Upper lobe of right lung (tissue), 1 donor: ENCODE data around the gene TTLL7. TPM values are rescaled to one million over a fixed set of nuclear protein-coding genes. Genes with fewer than 3 reads are reported as not detected.

Source experiments
- ATAC-seq: fragments of 200-7000 bp; cut with Tn5 transposase; one replicate; pipeline ENCODE4 v1.9.1; 2020; ENCODE audit warnings: mild to moderate bottlenecking, moderate library complexity
- DNase-seq: peaks from one replicate; pipeline ENCODE4 v3.0.0-alpha.2; 2020
- H3K27ac ChIP-seq: fragments of 200-600 bp; one replicate; pipeline ENCODE4 v1.8.0; 2022
- H3K27me3 ChIP-seq: fragments of 200-600 bp; one replicate; pipeline ENCODE4 v1.8.0; 2022; ENCODE audit warnings: mild to moderate bottlenecking
- H3K36me3 ChIP-seq: fragments of 200-600 bp; one replicate; pipeline ENCODE4 v1.8.0; 2022
- H3K4me1 ChIP-seq: fragments of 200-600 bp; one replicate; pipeline ENCODE4 v1.8.0; 2022
- H3K4me3 ChIP-seq: fragments of 200-600 bp; one replicate; pipeline ENCODE4 v1.8.0; 2022; ENCODE audit warnings: mild to moderate bottlenecking
- H3K9me3 ChIP-seq: fragments of 200-600 bp; one replicate; pipeline ENCODE4 v1.8.0; 2022
- CTCF ChIP-seq: fragments of 200-600 bp; IDR thresholded peaks from one replicate; pipeline ENCODE4 v1.8.0; 2022; ENCODE audit warnings: antibody characterized with exemption
- intact Hi-C: fragments of 100-400 bp; cut with DNase I; formaldehyde crosslinking; loops from one replicate; pipeline ENCODE4 v1.11.0; 2022
- total RNA-seq: library from RNA; stranded (reverse); fragmentation: NEBNext Ultra II Directional; extraction: Animal tissue kit (Norgen Biotek cat#: 25700); gene quantifications from one replicate; pipeline ENCODE4 v1.2.1, GENCODE V29; 2021
- donor health status: DM: no; HTN: yes; CAD: no; lungs with severe emphysema.

TTLL7 gene
- total RNA-seq, 1 donor from 2014 or later: 16.2 TPM

- ATAC-seq (no peak), DNase-seq (no peak)
- Histone ChIP-seq H3K9me3 (no peaks in the 10 kb centered on the region), H3K4me1 (no peaks in the 10 kb centered on the region), H3K27me3 (no peaks in the 10 kb centered on the region), H3K4me3 (no peak overlapping the region), H3K27ac (no peak overlapping the region), H3K36me3 (no peaks in the 10 kb centered on the region)
- intact Hi-C loops: no loop called here
- TF ChIP-seq CTCF: no peak
Observed at GRCh38 chr1:83839566-83840173, 159.3 kb downstream of the TTLL7 start.

DNA sequence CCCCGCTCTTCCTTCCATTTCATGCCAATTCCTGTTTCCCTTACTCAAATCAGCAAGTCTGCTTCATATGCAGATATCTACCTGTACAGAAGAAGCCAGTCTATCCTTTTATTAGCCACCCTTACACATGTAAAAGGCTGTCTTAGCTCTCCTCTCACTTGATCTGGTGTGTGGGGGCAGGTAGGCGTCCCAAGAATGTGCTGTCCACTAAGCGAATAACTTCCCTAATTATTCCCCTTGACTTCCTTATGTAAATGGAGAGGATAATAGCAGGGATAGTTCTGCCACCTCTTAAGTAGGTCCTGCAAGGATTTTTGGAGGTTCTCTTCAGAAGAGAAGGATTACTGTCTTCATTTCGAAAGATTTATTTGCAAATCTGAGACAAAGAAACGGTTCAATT, 160.4 kb downstream of the TTLL7 start:
- H3K27ac ChIP-seq: no peak overlapping the region
- no peak for TF ChIP-seq CTCF
- intact Hi-C loops: no loop called here
- H3K4me1 ChIP-seq: no peaks in the 10 kb centered on the region
- ATAC-seq (no peak), DNase-seq (no peak)
- H3K27me3 ChIP-seq: no peaks in the 10 kb centered on the region
- no peak overlapping the region for H3K4me3 ChIP-seq
- H3K9me3 ChIP-seq: no peaks in the 10 kb centered on the region
- H3K36me3 ChIP-seq: no peaks in the 10 kb centered on the region

DNA sequence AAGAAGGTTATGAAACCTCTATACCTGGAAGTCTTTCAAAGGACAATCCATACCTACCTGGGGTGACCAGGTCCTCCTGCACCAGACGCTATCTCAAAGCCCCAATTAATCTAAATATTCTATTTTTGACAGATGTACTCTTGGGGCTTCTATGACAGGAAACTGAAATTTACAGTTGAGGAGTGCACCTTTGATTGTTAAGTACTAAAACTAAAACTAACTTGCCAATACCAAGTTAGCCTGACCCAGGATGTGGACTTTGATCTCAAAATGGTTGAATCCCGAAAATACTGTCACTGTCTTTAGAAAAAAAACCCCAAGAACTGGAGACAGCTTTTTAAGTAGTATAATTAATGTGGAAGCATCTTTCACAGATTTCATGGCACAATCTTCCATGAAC, 162.4 kb downstream of the TTLL7 start:
- Histone ChIP-seq H3K27ac (no peak overlapping the region), H3K36me3 (no peaks in the 10 kb centered on the region), H3K27me3 (no peaks in the 10 kb centered on the region), H3K4me1 (no peaks in the 10 kb centered on the region), H3K9me3 (no peaks in the 10 kb centered on the region), H3K4me3 (no peak overlapping the region)
- intact Hi-C loops: no loop called here
- no peak for DNase-seq
- ATAC-seq: no peak
- TF ChIP-seq CTCF: no peak

- DNase-seq (no peak), ATAC-seq (no peak)
- TF ChIP-seq CTCF: no peak
- no peaks in the 10 kb centered on the region for H3K36me3 ChIP-seq
- H3K27me3 ChIP-seq: no peaks in the 10 kb centered on the region
- no peak overlapping the region for H3K4me3 ChIP-seq
- no peaks in the 10 kb centered on the region for H3K4me1 ChIP-seq
- H3K27ac ChIP-seq: no peak overlapping the region
- intact Hi-C loops: no loop called here
- no peaks in the 10 kb centered on the region for H3K9me3 ChIP-seq
Observed at GRCh38 chr1:83834621-83835264, 164.2 kb downstream of the TTLL7 start.

DNA sequence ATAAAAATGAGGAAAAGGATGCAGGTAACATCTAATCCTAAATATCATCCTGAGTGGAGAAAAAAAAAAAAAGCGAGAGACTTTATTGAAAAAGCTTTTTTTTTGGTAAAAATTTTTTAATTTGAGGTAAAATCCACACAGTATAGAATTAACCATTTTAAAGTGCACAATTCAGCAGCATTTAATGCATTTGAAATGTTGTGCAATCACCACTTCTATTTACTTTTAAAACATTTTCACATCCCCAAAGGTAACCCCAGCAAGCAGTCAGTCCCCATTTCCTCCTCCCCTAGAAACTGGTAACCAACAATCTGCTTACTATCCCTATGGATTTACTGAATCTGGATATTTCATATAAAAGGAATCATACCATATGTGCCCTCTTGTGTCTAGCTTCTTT, 166.7 kb downstream of the TTLL7 start:
- no peaks in the 10 kb centered on the region for H3K4me1 ChIP-seq
- no peak overlapping the region for H3K27ac ChIP-seq
- no peak overlapping the region for H3K4me3 ChIP-seq
- H3K9me3 ChIP-seq: no peaks in the 10 kb centered on the region
- no peaks in the 10 kb centered on the region for H3K36me3 ChIP-seq
- H3K27me3 ChIP-seq: no peaks in the 10 kb centered on the region
- no peak for ATAC-seq
- intact Hi-C loops: no loop called here
- no peak for TF ChIP-seq CTCF
- DNase-seq: no peak
